ENCODE measurements around the gene SLC5A9. TPM values are rescaled to one million over a fixed set of nuclear protein-coding genes. Genes with fewer than 3 reads are reported as not detected.

Gene SLC5A9
- total and polyA plus RNA-seq, 10 of the 15 experiments (the other 5 are each of a cell fraction or from before 2014, with no cell fraction given): 0.03 TPM; not detected in 9

- H2AFZ ChIP-seq (ENCODE audit: control insufficient read depth, low read depth, low read length): no peak overlapping the region
- H3K27ac ChIP-seq (ENCODE audit: control insufficient read depth, insufficient read depth): no peak overlapping the region
- no peaks in the 10 kb centered on the region for H3K36me3 ChIP-seq (ENCODE audit: control insufficient read depth in 2 of 2, insufficient read depth in 2 of 2, low read length in 1 of 2)
- ChIA-PET RAD21 (ENCODE audit: unreplicated experiment) (no interaction called here), POLR2A (no interaction called here), CTCF (no interaction called here), SMC1A (ENCODE audit: uncharacterized antibody, unreplicated experiment) (no interaction called here)
- DNase-seq (ENCODE audit: low read depth, low spot score) (no peak), ATAC-seq (no peak), FAIRE-seq (no peak)
- H3K27me3 ChIP-seq (replicated peaks in 1 of 2; ENCODE audit: control insufficient read depth in 2 of 2, insufficient read depth in 2 of 2, low read length in 1 of 2): no peaks in the 10 kb centered on the region; a peak in 1 of 4 replicates
- in situ Hi-C loops (cut with MboI): no loop called here
- H3K4me3 ChIP-seq: no peak overlapping the region
- intact Hi-C loops (cut with micrococcal nuclease; ENCODE audit: unreplicated experiment): no loop called here
- H3K9ac ChIP-seq (ENCODE audit: control insufficient read depth, insufficient read depth, low read length): no peak overlapping the region
- no peak overlapping the region for H3K4me2 ChIP-seq (ENCODE audit: control insufficient read depth, insufficient read depth)
- no peaks in the 10 kb centered on the region for H4K20me1 ChIP-seq (ENCODE audit: control insufficient read depth, insufficient read depth)
- no peaks in the 10 kb centered on the region for H3K79me2 ChIP-seq (ENCODE audit: control insufficient read depth, insufficient read depth, low read length)
- H3K9me3 ChIP-seq (replicated peaks; ENCODE audit: control insufficient read depth, insufficient read depth, low read length): no peaks in the 10 kb centered on the region
- WGBS (ENCODE audit: insufficient coverage, insufficient replicate concordance, low lambda C conversion rate, missing lambda C conversion rate): 0% methylated on average over 3 of the region's 3 CpGs
- no peak for TF ChIP-seq ATF3 (IDR thresholded peaks at IDR 0.05; ENCODE audit: borderline replicate concordance, extremely low read depth, low read depth, low read length)
- H3K4me1 ChIP-seq (ENCODE audit: control insufficient read depth, insufficient read depth, low read length): no peaks in the 10 kb centered on the region
- BruUV-seq (replicated peaks): no TSS peak
These were observed 1.4 kb upstream of the SLC5A9 start for GRCh38 chr1:48221122-48221521.

- ATAC-seq: no peak
- POLR2A ChIA-PET: no interaction called here
- Histone ChIP-seq H3K79me2 (ENCODE audit: control insufficient read depth, insufficient read depth, low read length) (no peaks in the 10 kb centered on the region), H4K20me1 (ENCODE audit: control insufficient read depth, insufficient read depth) (no peaks in the 10 kb centered on the region), H3K27ac (ENCODE audit: control insufficient read depth, insufficient read depth) (no peak overlapping the region), H3K4me3 (no peak overlapping the region), H3K36me3 (ENCODE audit: control insufficient read depth in 2 of 2, insufficient read depth in 2 of 2, low read length in 1 of 2) (no peaks in the 10 kb centered on the region), H2AFZ (ENCODE audit: control insufficient read depth, low read depth, low read length) (no peak overlapping the region), H3K9ac (ENCODE audit: control insufficient read depth, insufficient read depth, low read length) (no peak overlapping the region), H3K9me3 (replicated peaks; ENCODE audit: control insufficient read depth, insufficient read depth, low read length) (no peaks in the 10 kb centered on the region), H3K4me1 (ENCODE audit: control insufficient read depth, insufficient read depth, low read length) (no peaks in the 10 kb centered on the region), H3K4me2 (ENCODE audit: control insufficient read depth, insufficient read depth) (no peak overlapping the region), H3K27me3 (replicated peaks in 1 of 2; ENCODE audit: control insufficient read depth in 2 of 2, insufficient read depth in 2 of 2, low read length in 1 of 2) (no peaks in the 10 kb centered on the region; a peak in 1 of 4 replicates)
- CTCF ChIA-PET: no interaction called here
- DNase-seq (ENCODE audit: low read depth, low spot score): no peak
- SMC1A ChIA-PET (ENCODE audit: uncharacterized antibody, unreplicated experiment): no interaction called here
- in situ Hi-C loops (cut with MboI): no loop called here
- intact Hi-C loops (cut with micrococcal nuclease; ENCODE audit: unreplicated experiment): no loop called here
- no peak for FAIRE-seq
- 6% methylated on average over 3 of the region's 3 CpGs for WGBS (ENCODE audit: insufficient coverage, insufficient replicate concordance, low lambda C conversion rate, missing lambda C conversion rate)
- RAD21 ChIA-PET (ENCODE audit: unreplicated experiment): no interaction called here
- no TSS peak for BruUV-seq (replicated peaks)
- TF ChIP-seq ZNF207 (IDR thresholded peaks at IDR 0.05; ENCODE audit: borderline replicate concordance) (no peak), TBL1XR1 (IDR thresholded peaks at IDR 0.05; ENCODE audit: low read depth, low read length) (no peak), E4F1 (IDR thresholded peaks at IDR 0.05; ENCODE audit: borderline replicate concordance, partially characterized antibody) (no peak), CBX5 (IDR thresholded peaks at IDR 0.05; ENCODE audit: low read depth) (no peak), SMAD5 (IDR thresholded peaks at IDR 0.05; ENCODE audit: low read depth) (no peak), BCL3 (IDR thresholded peaks at IDR 0.05; ENCODE audit: borderline replicate concordance, insufficient read depth, low read depth, low read length, poor library complexity, severe bottlenecking) (no peak), SREBF2 (IDR thresholded peaks at IDR 0.05; ENCODE audit: low read length) (no peak), EED (IDR thresholded peaks at IDR 0.05; ENCODE audit: low read depth) (no peak), STAT1 (conservative IDR thresholded peaks at IDR 0.05) (no peak), ZNF24 (IDR thresholded peaks at IDR 0.05) (no peak), HSF1 (IDR thresholded peaks at IDR 0.05; ENCODE audit: low read depth, low read length) (no peak), POU2F2 (IDR thresholded peaks at IDR 0.05; ENCODE audit: borderline replicate concordance, low read depth, low read length) (no peak)
These were observed 859 bp upstream of the SLC5A9 start for GRCh38 chr1:48221657-48222056.
